GM23248 (cell line): ENCODE data around the gene GALP. TPM values are rescaled to one million over a fixed set of nuclear protein-coding genes. Genes with fewer than 3 reads are reported as not detected.
"Not testable (repeated sequence)": the region's sequence is repeated elsewhere in the genome, so short reads cannot be mapped to it uniquely, and the experiment has no call there.

Experiments used
- DNase-seq: peaks from one replicate; pipeline ENCODE4 v3.0.0-alpha.2; 2015
- H2AFZ ChIP-seq: fragments of 200-600 bp; sonication (generic); 2 replicates; pipeline ENCODE4 v1.6.1; 2016; ENCODE audit warnings: antibody characterized with exemption
- H3F3A ChIP-seq: fragments of 200-600 bp; sonication (generic); 2 replicates; pipeline ENCODE4 v1.6.1; 2016; ENCODE audit warnings: mild to moderate bottlenecking, antibody characterized with exemption, mixed run types; ENCODE audit not compliant: insufficient read depth
- H3K27ac ChIP-seq: fragments of 200-600 bp; sonication (generic); 2 replicates; pipeline ENCODE4 v1.5.1; 2016; ENCODE audit warnings: mild to moderate bottlenecking
- H3K27me3 ChIP-seq: fragments of 200-600 bp; sonication (generic); replicated peaks from 2 replicates; pipeline ENCODE4 v1.6.1; 2016; ENCODE audit warnings: mild to moderate bottlenecking; ENCODE audit not compliant: insufficient read depth
- H3K36me3 ChIP-seq: fragments of 200-600 bp; sonication (generic); 2 replicates; pipeline ENCODE4 v1.6.1; 2016; ENCODE audit warnings: low read depth, mild to moderate bottlenecking
- H3K4me1 ChIP-seq: fragments of 200-600 bp; sonication (generic); 2 replicates; pipeline ENCODE4 v1.6.1; 2016; ENCODE audit warnings: mild to moderate bottlenecking; ENCODE audit not compliant: insufficient read depth
- H3K4me2 ChIP-seq: fragments of 200-600 bp; sonication (generic); one replicate; pipeline ENCODE4 v1.6.1; 2016; ENCODE audit warnings: mild to moderate bottlenecking; ENCODE audit not compliant: unreplicated experiment
- H3K4me3 ChIP-seq: fragments of 200-600 bp; sonication (generic); 2 replicates; pipeline ENCODE4 v1.5.1; 2016; ENCODE audit warnings: mild to moderate bottlenecking
- H3K79me2 ChIP-seq: fragments of 200-600 bp; sonication (generic); 2 replicates; pipeline ENCODE4 v1.6.1; 2016; ENCODE audit warnings: mild to moderate bottlenecking; ENCODE audit not compliant: insufficient read depth
- H3K9ac ChIP-seq: fragments of 200-600 bp; sonication (generic); 2 replicates; pipeline ENCODE4 v1.6.1; 2016; ENCODE audit warnings: mild to moderate bottlenecking
- H3K9me2 ChIP-seq: fragments of 200-600 bp; sonication (generic); 2 replicates; pipeline ENCODE4 v1.6.1; 2016; ENCODE audit warnings: mixed run types, mild to moderate bottlenecking, moderate library complexity; ENCODE audit not compliant: insufficient read depth
- H3K9me3 ChIP-seq: fragments of 200-600 bp; sonication (generic); one replicate; pipeline ENCODE4 v1.6.1; 2017; ENCODE audit warnings: low read depth
- H4K20me1 ChIP-seq: fragments of 200-600 bp; sonication (generic); 2 replicates; pipeline ENCODE4 v1.6.0; 2016; ENCODE audit not compliant: insufficient read depth
- EZH2 ChIP-seq: fragments of 200-600 bp; sonication (generic); IDR thresholded peaks from 2 replicates; pipeline ENCODE4 v1.6.1; 2018; ENCODE audit warnings: antibody characterized with exemption, mild to moderate bottlenecking; ENCODE audit not compliant: insufficient read depth, poor library complexity, severe bottlenecking
- EZH2phosphoT487 ChIP-seq: fragments of 200-600 bp; sonication (generic); IDR thresholded peaks from 2 replicates; pipeline ENCODE4 v1.6.1; 2018; ENCODE audit warnings: antibody characterized with exemption, moderate library complexity, mild to moderate bottlenecking, low read depth; ENCODE audit not compliant: insufficient read depth
- WGBS, 2 experiments: methylation state at CpG; one replicate each; pipeline ENCODE4 v1.1.6; 2015 to 2017; ENCODE audit warnings: low lambda C conversion rate in 2 of 2, low coverage in 1 of 2; ENCODE audit errors: missing lambda C conversion rate in 2 of 2; 5-methylcytosine and 5-hydroxymethylcytosine counted together
- in situ Hi-C: fragments of 300-500 bp; cut with MboI; formaldehyde crosslinking; loops from 2 replicates; pipeline ENCODE4 v1.15.0; 2020
- polyA plus RNA-seq: library from polyadenylated mRNA; unstranded; fragments of >200 nt; fragmentation: Nextera tagmentation; extraction: Ambion mirVana; gene quantifications from 2 replicates; pipeline ENCODE4 v1.2.1, GENCODE V29; 2016
- total RNA-seq: library from RNA; depleted of rRNA; stranded (reverse); fragments of >200 nt; shearing (Covaris generic); gene quantifications from 2 replicates; pipeline ENCODE4 v1.2.3, GENCODE V29; 2014

Gene GALP
- total and polyA plus RNA-seq, 2 experiments from 2014 or later, result not detected

DNA sequence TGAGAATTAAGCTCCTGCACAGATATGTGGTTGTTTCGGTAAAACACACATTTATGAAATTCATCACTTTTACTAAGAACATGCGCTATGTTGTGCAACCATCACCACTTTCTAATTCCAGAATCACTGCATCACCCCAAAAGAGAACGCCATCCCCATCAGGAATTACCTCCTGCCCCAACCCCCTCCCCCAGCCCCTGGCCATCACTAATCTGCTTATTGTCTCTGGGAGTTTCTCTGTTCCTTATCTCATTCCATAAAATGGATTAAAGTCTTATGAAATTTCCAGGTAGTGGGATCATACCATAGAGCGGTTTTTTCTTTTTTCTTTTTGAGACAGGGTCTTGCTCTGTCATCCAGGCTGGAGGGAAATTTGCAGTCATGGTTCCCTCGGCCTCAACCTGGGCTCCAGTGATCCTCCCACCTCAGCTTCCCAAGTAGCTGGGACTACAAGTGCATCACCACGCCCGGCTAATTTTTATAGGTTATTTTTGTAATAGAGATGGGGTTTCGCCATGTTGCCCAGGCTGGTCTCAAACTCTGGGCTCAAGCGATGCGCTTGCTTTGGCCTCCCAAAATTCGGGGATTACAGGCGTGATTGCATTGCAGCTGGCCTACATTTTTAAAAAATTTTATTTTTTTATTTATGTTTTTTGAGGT lies 18.3 kb downstream of the GALP start:
- H3K36me3 ChIP-seq, result no peaks in the 10 kb centered on the region
- in situ Hi-C loops, result no loop called here
- 0 out of 2 replicates have a peak, but pooled peaks cover 4% of the 10 kb centered on the region for H3K27me3 ChIP-seq
- 39 to 45% methylated on average over 12 of the region's 12 CpGs for WGBS, 2 experiments
- no peak overlapping the region for H2AFZ ChIP-seq
- H3K27ac ChIP-seq, result no peak overlapping the region
- no peaks in the 10 kb centered on the region for H3K79me2 ChIP-seq
- H3K4me1 ChIP-seq, result no peaks in the 10 kb centered on the region
- H3F3A ChIP-seq, result no peaks in the 10 kb centered on the region
- H4K20me1 ChIP-seq, result no peaks in the 10 kb centered on the region
- TF ChIP-seq EZH2phosphoT487 (no peak), EZH2 (no peak)
- DNase-seq, result no peak
- no peak overlapping the region for H3K4me3 ChIP-seq
- H3K4me2 ChIP-seq, result no peak overlapping the region
- H3K9ac ChIP-seq, result no peak overlapping the region
- no peaks in the 10 kb centered on the region for H3K9me2 ChIP-seq
- no peaks in the 10 kb centered on the region for H3K9me3 ChIP-seq

DNA sequence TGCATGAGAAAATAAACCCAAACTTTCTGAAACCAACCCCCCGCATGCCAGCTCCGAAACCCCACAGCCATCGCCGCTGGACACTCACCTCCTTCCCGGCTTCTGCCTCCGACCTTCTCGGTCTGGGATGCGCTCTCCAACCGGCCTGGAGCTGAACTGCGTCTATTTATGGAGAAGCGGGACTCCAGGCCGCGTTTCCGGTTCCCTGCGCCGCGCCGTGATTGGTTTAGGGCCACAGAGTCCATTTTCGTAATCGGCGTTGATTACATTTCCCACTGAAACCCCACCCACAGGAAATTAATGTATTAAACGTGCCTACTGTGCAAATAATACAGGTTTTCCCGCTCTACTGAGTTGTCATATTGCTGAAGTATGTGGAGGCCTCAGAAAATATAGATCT lies 21.8 kb downstream of the GALP start, which contains the start of gene ZSCAN5B:
Gene ZSCAN5B (minus strand): TSS at position 138 of the 400 bp plus-strand sequence. CDS start 4,731 bp downstream, outside the sequence.
- H3K36me3 ChIP-seq, H3K4me3 ChIP-seq, H2AFZ ChIP-seq, H3F3A ChIP-seq, H3K4me2 ChIP-seq, DNase-seq, H3K4me1 ChIP-seq, H3K79me2 ChIP-seq, in situ Hi-C loops, H3K27me3 ChIP-seq, H3K27ac ChIP-seq, H3K9me3 ChIP-seq, H3K9me2 ChIP-seq, H3K9ac ChIP-seq, H4K20me1 ChIP-seq: not testable (repeated sequence)
- 68 to 69% methylated on average over 23 of the region's 23 CpGs for WGBS, 2 experiments

DNA sequence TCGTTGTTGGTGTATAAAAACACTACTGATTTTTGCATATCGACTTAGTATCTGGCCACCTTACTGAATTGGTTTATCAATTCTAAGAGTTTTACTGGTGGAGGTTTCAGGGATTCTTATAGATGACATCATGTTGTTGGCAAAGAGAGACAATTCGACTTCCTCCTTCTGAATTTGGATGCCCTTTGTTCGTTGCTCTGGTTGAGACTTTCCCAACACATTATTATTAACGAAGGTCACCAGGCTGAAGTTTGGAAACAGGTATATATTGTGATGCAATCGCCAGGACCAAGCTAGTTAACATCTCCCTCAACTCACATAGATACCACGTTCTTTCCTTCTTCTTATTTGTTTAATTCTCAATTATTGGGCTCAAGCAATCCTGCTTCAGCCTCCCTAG lies 23.9 kb downstream of the GALP start:
- Histone ChIP-seq H3K36me3 (no peaks in the 10 kb centered on the region), H3K9me3 (no peaks in the 10 kb centered on the region), H3K9ac (no peak overlapping the region), H3K9me2 (no peaks in the 10 kb centered on the region), H3F3A (no peaks in the 10 kb centered on the region), H3K27me3 (no peaks in the 10 kb centered on the region), H3K4me2 (no peak overlapping the region), H3K27ac (no peak overlapping the region), H3K4me1 (no peaks in the 10 kb centered on the region), H3K4me3 (no peak overlapping the region), H4K20me1 (no peaks in the 10 kb centered on the region), H2AFZ (no peak overlapping the region), H3K79me2 (no peaks in the 10 kb centered on the region)
- 7 to 10% methylated on average over 7 of the region's 7 CpGs for WGBS, 2 experiments
- DNase-seq, result no peak
- no peak for TF ChIP-seq EZH2
- no peak for TF ChIP-seq EZH2phosphoT487
- in situ Hi-C loops, result no loop called here

DNA sequence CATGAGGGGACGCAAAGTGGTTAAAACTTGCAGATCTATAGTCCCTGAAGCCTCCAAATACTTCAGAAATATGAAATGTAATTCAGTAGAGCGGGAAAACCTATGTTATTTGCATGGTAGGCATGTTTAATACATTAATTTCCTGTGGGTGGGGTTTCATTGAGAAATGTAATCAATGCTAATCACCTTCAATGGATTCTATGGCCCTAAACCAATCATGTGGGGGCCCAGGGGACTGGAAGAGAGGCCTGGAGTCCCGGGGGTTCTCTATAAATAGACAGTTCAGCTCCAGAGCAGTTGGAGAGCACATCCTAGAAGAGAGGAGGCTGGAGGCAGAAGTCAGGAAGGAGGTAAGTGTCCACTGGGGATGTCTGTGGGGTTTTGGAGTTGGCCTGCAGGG lies 26.2 kb downstream of the GALP start, which contains the start of gene ZSCAN5C:
Gene ZSCAN5C (plus strand): TSS at position 301 of the 400 bp plus-strand sequence. CDS start 3,641 bp downstream, outside the sequence.
- TF ChIP-seq EZH2 (no peak), EZH2phosphoT487 (no peak)
- H3K36me3 ChIP-seq, result no peaks in the 10 kb centered on the region
- H3K4me1 ChIP-seq, result no peaks in the 10 kb centered on the region
- H3K9me2 ChIP-seq, result no peaks in the 10 kb centered on the region
- no peaks in the 10 kb centered on the region for H3K9me3 ChIP-seq
- H3K27ac ChIP-seq, result no peak within 1 kb of the TSS
- no peaks in the 10 kb centered on the region for H3K79me2 ChIP-seq
- no peaks in the 10 kb centered on the region for H4K20me1 ChIP-seq
- no peaks in the 10 kb centered on the region for H3K27me3 ChIP-seq
- DNase-seq, result no peak
- H3F3A ChIP-seq, result no peaks in the 10 kb centered on the region
- in situ Hi-C loops, result no loop called here
- H3K4me2 ChIP-seq, result no peak within 1 kb of the TSS
- H3K4me3 ChIP-seq, result no peak within 1 kb of the TSS
- H2AFZ ChIP-seq, result no peak within 1 kb of the TSS
- 2 to 9% methylated on average over 3 of the region's 3 CpGs for WGBS, 2 experiments
- no peak within 1 kb of the TSS for H3K9ac ChIP-seq

DNA sequence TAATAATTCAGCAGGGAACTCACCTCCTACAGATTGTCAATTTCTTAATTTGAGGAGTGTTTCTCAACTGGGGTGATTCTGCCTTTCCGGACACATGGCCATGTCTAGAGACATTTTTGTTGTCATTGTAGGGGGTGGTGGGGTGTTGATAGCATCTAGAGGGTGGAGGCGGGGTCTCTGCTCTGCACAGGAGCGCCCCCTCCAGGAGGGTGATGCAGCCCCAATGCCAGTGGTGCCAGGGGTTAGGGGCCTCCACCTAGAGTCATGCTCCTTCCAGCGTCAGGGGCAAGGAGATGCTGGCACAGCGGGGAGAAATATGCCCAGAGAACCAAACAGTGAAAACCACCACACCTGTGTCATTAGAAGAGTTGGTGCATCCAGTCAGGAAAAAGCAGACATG lies 31.8 kb downstream of the GALP start:
- H3K9me2 ChIP-seq, H3K27me3 ChIP-seq, H4K20me1 ChIP-seq, H3F3A ChIP-seq, H3K27ac ChIP-seq, H3K36me3 ChIP-seq, H3K4me2 ChIP-seq, H2AFZ ChIP-seq, H3K79me2 ChIP-seq, H3K4me3 ChIP-seq, H3K4me1 ChIP-seq, H3K9me3 ChIP-seq, in situ Hi-C loops, DNase-seq, H3K9ac ChIP-seq: not testable (repeated sequence)
- 30 to 49% methylated on average over 4 to 5 of the region's 5 CpGs for WGBS, 2 experiments
